ENCODE measurements around the gene PCK2.

DNA sequence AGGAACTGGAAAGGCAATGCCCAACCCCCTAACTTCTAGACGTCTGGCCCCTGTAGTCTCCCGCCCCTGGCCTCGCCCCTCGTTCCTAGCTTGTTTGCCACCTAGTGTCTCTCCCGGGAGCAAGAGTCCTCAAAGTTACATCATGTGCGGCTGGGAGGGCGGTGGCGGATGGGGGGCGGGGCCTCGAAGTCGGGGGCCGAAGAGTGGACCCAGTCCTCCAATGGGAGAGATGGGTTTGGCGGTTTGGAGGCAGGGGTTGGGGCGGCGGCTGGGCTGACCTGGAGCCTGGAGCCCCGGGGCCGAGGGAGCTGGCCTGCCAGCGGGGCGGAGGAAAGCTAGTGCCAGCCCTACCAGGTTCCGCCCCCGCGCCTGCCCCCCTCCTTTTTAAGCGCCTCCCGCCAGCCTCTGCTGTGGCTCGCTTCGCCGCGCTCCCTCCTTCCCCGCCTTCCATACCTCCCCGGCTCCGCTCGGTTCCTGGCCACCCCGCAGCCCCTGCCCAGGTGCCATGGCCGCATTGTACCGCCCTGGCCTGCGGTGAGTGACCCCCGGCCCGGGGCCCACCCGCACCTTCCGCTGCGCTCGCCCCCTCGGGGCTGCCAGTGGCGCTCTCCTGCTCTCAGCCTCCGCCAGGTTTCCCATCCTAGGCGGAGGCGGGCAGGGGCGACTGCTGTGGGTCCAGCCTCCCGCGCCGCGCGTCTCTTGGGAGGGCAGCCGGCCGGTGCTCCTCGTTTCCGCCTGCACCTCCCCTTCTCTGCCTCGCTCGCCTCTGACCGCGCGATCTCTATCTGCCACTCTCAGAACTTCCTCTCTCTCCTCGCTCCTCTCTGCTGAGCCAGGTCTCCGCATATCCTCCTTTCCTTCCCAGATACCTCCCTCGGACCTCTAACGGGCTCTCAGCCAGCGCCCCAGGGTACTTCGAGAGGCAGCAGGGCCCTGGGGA lies at the start of gene PCK2:
- peak; percentile 98 for TF ChIP-seq POLR2A (IDR thresholded peaks at IDR 0.05; ENCODE audit: low read length)
- TF ChIP-seq GATA1 (IDR thresholded peaks at IDR 0.05; ENCODE audit: low read depth, low read length), result no peak
